ENCODE measurements around the gene ACADS. TPM values are rescaled to one million over a fixed set of nuclear protein-coding genes. Genes with fewer than 3 reads are reported as not detected.

ACADS gene
- total RNA-seq, 4 donors from 2014 or later = 40.8 to 85.9 (median 65.1) TPM

DNA sequence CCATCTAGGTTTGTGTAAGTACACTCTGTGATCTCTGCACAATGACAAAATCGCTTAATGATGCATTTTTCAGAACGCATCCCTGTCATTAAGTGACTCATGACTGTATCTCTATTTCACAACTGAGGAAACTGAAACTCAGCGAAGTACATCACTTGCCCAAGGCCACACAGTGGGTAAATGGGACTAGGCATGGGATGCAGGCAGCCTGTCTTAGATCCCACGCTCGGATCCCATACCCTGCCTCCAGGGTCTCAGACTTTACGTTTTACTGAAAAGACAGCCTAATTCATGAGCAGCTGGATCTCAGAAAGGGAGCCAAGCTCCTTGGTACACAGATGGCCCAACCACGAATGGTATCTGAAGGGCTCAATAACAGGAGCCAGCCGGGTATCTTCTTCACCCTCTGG is 41.1 kb upstream of the ACADS start:
- no peak overlapping the region for H3K27ac ChIP-seq
- no peaks in the 10 kb centered on the region for H3K27me3 ChIP-seq
- peaks cover 13 to 18% of the 10 kb centered on the region in 2 donors for H3K4me1 ChIP-seq
- no peaks in the 10 kb centered on the region for H3K9me3 ChIP-seq
- intact Hi-C loops (cut with DNase I) = no loop called here
- TF ChIP-seq POLR2A (IDR thresholded peaks at IDR 0.05) = no peak
- TF ChIP-seq, protein P1, sequence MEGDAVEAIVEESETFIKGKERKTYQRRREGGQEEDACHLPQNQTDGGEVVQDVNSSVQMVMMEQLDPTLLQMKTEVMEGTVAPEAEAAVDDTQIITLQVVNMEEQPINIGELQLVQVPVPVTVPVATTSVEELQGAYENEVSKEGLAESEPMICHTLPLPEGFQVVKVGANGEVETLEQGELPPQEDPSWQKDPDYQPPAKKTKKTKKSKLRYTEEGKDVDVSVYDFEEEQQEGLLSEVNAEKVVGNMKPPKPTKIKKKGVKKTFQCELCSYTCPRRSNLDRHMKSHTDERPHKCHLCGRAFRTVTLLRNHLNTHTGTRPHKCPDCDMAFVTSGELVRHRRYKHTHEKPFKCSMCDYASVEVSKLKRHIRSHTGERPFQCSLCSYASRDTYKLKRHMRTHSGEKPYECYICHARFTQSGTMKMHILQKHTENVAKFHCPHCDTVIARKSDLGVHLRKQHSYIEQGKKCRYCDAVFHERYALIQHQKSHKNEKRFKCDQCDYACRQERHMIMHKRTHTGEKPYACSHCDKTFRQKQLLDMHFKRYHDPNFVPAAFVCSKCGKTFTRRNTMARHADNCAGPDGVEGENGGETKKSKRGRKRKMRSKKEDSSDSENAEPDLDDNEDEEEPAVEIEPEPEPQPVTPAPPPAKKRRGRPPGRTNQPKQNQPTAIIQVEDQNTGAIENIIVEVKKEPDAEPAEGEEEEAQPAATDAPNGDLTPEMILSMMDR (IDR thresholded peaks at IDR 0.05) = no peak
- WGBS, 2 donors = 80 to 94% methylated on average over 8 of the region's 8 CpGs
- DNase-seq = no peak
- H3K4me3 ChIP-seq (replicated peaks in 1 of 3) = no peak overlapping the region
- H3K36me3 ChIP-seq = no peaks in the 10 kb centered on the region

DNA sequence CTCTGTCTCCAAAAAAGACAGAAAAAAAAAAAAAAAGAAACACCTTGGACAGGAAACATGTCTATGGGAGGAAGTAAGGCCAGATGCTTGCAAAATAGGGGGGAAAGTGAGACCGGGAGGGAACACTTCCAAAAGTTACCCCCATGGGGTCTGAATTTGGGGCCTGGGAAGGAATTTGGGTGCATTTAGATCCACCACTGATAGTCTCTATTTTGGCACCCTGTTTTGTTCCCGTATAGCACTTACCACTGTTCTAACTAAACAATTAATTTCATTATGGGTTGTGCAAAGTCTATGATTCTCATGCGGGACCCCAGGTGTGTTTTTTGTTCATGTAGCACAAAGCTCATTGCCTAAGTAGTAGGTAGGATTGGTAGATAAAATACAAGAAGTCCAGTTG is 40.1 kb upstream of the ACADS start:
- TF ChIP-seq, protein P1 (IDR thresholded peaks at IDR 0.05) = no peak
- TF ChIP-seq POLR2A (IDR thresholded peaks at IDR 0.05) = no peak
- 67 to 69% methylated on average over 3 of the region's 3 CpGs for WGBS, 2 donors
- Histone ChIP-seq H3K27me3 (no peaks in the 10 kb centered on the region), H3K27ac (no peak overlapping the region), H3K4me1 (peaks cover 23% of the 10 kb centered on the region in 2 donors), H3K36me3 (no peaks in the 10 kb centered on the region), H3K4me3 (replicated peaks in 1 of 3) (no peak overlapping the region), H3K9me3 (no peaks in the 10 kb centered on the region)
- DNase-seq = no peak
- intact Hi-C loops (cut with DNase I) = no loop called here

DNA sequence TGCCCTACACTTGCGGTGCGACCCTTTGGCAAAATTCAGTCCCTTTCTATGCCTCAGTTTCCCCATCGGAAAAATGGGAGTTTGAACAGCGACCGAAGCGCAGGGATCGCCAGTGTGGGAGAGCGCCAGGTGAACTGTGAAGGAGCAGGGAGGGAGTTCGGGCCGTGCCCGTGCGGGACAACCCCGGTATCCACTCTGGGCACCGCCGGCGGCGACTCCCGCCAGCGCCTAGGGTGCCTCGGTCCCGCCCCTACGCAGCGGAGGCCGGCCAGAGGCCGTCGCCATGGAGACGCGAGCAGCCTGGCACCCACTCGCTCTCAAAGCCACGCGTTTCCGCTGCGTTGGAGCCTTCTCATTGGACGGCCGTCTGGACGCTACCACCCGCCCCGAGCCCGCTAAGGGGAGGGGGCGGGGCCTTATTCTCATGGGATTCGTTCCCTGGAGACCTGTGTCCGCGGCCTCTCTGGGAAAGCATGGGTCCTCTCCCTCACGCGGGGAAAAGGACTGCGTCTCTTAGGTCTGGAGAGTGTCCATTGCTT is 39.4 kb upstream of the ACADS start:
- Histone ChIP-seq H3K9me3 (no peaks in the 10 kb centered on the region), H3K36me3 (no peaks in the 10 kb centered on the region), H3K4me3 (replicated peaks in 1 of 3) (peak overlapping the region; percentile 11 to 92 (median 48)), H3K4me1 (peaks cover 24 to 30% of the 10 kb centered on the region in 2 donors), H3K27ac (peak overlapping the region; percentile 76 to 95 (median 79)), H3K27me3 (no peaks in the 10 kb centered on the region)
- TF ChIP-seq POLR2A (IDR thresholded peaks at IDR 0.05) = peak; percentile 33 to 90
- TF ChIP-seq, protein P1 (IDR thresholded peaks at IDR 0.05) = no peak
- 1 to 2% methylated on average over 8 to 41 of the region's 46 CpGs for WGBS, 2 donors
- peak; percentile 99 for DNase-seq
- intact Hi-C loops (cut with DNase I) = loop anchor here (2.0 kb wide), 1 partner anchor 25 kb away; the partner anchor contains the start of gene UNC119B

DNA sequence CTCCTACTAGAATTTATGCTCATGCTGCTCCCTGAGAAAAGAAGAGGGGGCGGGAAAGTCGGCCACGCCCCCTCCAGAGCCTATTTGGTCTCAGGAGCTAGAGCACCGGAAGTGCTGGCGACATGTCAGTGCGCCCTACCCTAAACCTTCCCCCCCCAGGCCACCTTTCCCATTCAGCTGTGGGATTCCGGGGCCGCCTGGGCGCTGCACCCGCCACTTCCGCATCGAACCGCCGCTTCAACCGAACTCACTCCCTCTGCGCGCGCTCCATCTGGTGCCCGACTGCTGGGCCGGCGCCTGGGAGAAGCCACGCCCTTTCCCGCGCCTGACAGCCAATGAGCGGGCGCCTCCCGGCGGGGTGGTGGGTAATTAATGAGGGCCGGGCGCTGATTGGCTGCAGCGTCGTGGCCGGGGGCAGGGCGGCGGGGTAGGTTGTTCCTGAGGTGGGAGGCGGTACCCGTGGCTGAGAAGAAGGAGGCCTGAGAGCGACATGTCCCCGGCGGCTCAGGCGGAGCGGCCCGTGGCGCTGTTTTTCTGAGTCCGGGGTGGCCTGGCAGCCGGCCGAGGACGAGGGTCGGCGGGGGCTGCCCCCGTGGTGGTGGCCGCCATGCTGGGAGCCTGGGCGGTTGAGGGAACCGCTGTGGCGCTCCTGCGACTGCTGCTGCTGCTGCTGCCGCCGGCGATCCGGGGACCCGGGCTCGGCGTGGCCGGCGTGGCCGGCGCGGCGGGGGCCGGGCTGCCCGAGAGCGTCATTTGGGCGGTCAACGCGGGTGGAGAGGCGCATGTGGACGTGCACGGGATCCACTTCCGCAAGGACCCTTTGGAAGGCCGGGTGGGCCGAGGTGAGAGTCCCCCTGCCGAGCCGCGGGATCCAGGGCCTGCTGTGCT is 38.7 kb upstream of the ACADS start, which contains the start of gene MLEC:
TSS of gene MLEC (plus strand) at position 460 of the 888 bp plus-strand sequence. CDS start at position 608, 148 bp downstream.
- H3K27me3 ChIP-seq = no peaks in the 10 kb centered on the region
- peak within 1 kb of the TSS; percentile 76 to 95 (median 79) for H3K27ac ChIP-seq
- no peaks in the 10 kb centered on the region for H3K9me3 ChIP-seq
- 0 to 5% methylated on average over 4 to 23 of the region's 84 CpGs for WGBS, 2 donors
- peaks cover 27 to 35% of the 10 kb centered on the region in 2 donors for H3K4me1 ChIP-seq
- TF ChIP-seq, protein P1 (IDR thresholded peaks at IDR 0.05) = peak in 1 of 6 experiments; percentile 14
- peak in 1 of 2 donors; percentile 97 for TF ChIP-seq POLR2A (IDR thresholded peaks at IDR 0.05)
- no peaks in the 10 kb centered on the region for H3K36me3 ChIP-seq
- peak within 1 kb of the TSS; percentile 72 to 97 (median 92) for H3K4me3 ChIP-seq (replicated peaks in 1 of 3)
- intact Hi-C loops (cut with DNase I) = loop anchor here (2.0 kb wide), 1 partner anchor 24 kb away; the partner anchor contains the start of gene UNC119B
- peak; percentile 99 for DNase-seq

All from thyroid gland (tissue), 4 donors.